Mammary epithelial cell (primary cell): ENCODE data around the gene SMC4.

ENCODE experiments used
- CTCF ChIP-seq, 2 donors: IDR thresholded peaks in 1 of 2; conservative IDR thresholded peaks in 1 of 2; 2 replicates each; pipeline ENCODE4 v1.5.1; 2011 to 2012; ENCODE audit warnings: inconsistent platforms in 2 of 2, low read length in 2 of 2, mild to moderate bottlenecking in 2 of 2, control low read depth in 1 of 2, low read depth in 1 of 2; ENCODE audit not compliant: insufficient read depth in 1 of 2; ENCODE audit errors: extremely low read depth in 1 of 2
- EZH2 ChIP-seq: IDR thresholded peaks from 2 replicates; pipeline ENCODE4 v1.6.1; 2012; ENCODE audit warnings: low read length, inconsistent platforms, borderline replicate concordance

DNA sequence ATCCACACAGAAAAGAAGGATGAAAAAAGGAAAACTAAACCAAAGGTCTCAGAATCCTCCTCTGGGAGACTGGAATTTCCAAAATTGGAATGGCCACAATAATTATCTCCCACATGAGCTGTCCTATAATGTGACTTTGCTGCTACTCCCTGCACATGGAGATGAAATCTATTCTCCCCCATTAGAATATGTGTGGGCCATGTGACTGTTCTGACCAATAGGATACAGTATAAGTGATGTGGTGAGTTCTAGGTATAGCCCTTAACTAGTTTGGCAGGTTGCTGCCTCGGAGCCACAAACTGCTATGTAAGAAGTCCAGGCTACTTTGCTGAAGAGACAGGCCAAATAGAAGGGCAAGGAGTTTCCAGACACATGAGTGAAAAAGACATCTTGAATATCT is 45.0 kb downstream of the SMC4 start:
- TF ChIP-seq CTCF (conservative IDR thresholded peaks at IDR 0.05 in 1 of 2, IDR thresholded peaks at IDR 0.05 in 1 of 2; ENCODE audit: extremely low read depth in 1 of 2, insufficient read depth in 1 of 2, low read depth in 1 of 2, low read length in 2 of 2): no peak
- no peak for TF ChIP-seq EZH2
